ENCODE measurements around the gene MYLK.

Gene MYLK

GRCh38 chr3:123667784-123668183 lies 216.3 kb downstream of the MYLK start:
- Histone ChIP-seq H3K9me3 (ENCODE audit: low read depth, low read length) (no peaks in the 10 kb centered on the region), H3K9ac (ENCODE audit: insufficient read length) (no peak overlapping the region), H3K27ac (no peak overlapping the region), H3K36me3 (ENCODE audit: insufficient read depth, low read length) (no peaks in the 10 kb centered on the region), H3K4me3 (no peak overlapping the region)
- no peak for DNase-seq (ENCODE audit: low read depth, low spot score)
- no peak for TF ChIP-seq POLR2AphosphoS5 (IDR thresholded peaks at IDR 0.05; ENCODE audit: borderline replicate concordance, low read depth, low read length)
- no peak for TF ChIP-seq EZH2 (IDR thresholded peaks at IDR 0.05)
- TF ChIP-seq FOXP2 (optimal IDR thresholded peaks at IDR 0.05; ENCODE audit: control extremely low read depth, extremely low read length, insufficient read depth) = no peak

GRCh38 chr3:123664753-123665152 lies 219.4 kb downstream of the MYLK start:
- no peak overlapping the region for H3K9ac ChIP-seq (ENCODE audit: insufficient read length)
- no peak overlapping the region for H3K27ac ChIP-seq
- no peaks in the 10 kb centered on the region for H3K9me3 ChIP-seq (ENCODE audit: low read depth, low read length)
- no peaks in the 10 kb centered on the region for H3K36me3 ChIP-seq (ENCODE audit: insufficient read depth, low read length)
- H3K4me3 ChIP-seq = no peak overlapping the region
- DNase-seq (ENCODE audit: low read depth, low spot score) = no peak
- TF ChIP-seq FOXP2 (optimal IDR thresholded peaks at IDR 0.05; ENCODE audit: control extremely low read depth, extremely low read length, insufficient read depth) (no peak), POLR2AphosphoS5 (IDR thresholded peaks at IDR 0.05; ENCODE audit: borderline replicate concordance, low read depth, low read length) (no peak), EZH2 (IDR thresholded peaks at IDR 0.05) (no peak)

- Histone ChIP-seq H3K9ac (ENCODE audit: insufficient read length) (no peak overlapping the region), H3K4me3 (no peak overlapping the region), H3K27ac (no peak overlapping the region), H3K36me3 (ENCODE audit: insufficient read depth, low read length) (no peaks in the 10 kb centered on the region), H3K9me3 (ENCODE audit: low read depth, low read length) (no peaks in the 10 kb centered on the region)
- no peak for DNase-seq (ENCODE audit: low read depth, low spot score)
- TF ChIP-seq POLR2AphosphoS5 (IDR thresholded peaks at IDR 0.05; ENCODE audit: borderline replicate concordance, low read depth, low read length) = no peak
- no peak for TF ChIP-seq EZH2 (IDR thresholded peaks at IDR 0.05)
- TF ChIP-seq FOXP2 (optimal IDR thresholded peaks at IDR 0.05; ENCODE audit: control extremely low read depth, extremely low read length, insufficient read depth) = no peak
Measured at GRCh38 chr3:123663977-123664376, 220.2 kb downstream of the MYLK start.

- no peak overlapping the region for H3K4me3 ChIP-seq
- no peaks in the 10 kb centered on the region for H3K36me3 ChIP-seq (ENCODE audit: insufficient read depth, low read length)
- H3K9me3 ChIP-seq (ENCODE audit: low read depth, low read length) = no peaks in the 10 kb centered on the region
- H3K27ac ChIP-seq = no peak overlapping the region
- TF ChIP-seq FOXP2 (optimal IDR thresholded peaks at IDR 0.05; ENCODE audit: control extremely low read depth, extremely low read length, insufficient read depth) (no peak), EZH2 (IDR thresholded peaks at IDR 0.05) (no peak), POLR2AphosphoS5 (IDR thresholded peaks at IDR 0.05; ENCODE audit: borderline replicate concordance, low read depth, low read length) (no peak)
- DNase-seq (ENCODE audit: low read depth, low spot score) = no peak
- no peak overlapping the region for H3K9ac ChIP-seq (ENCODE audit: insufficient read length)
Measured at GRCh38 chr3:123661973-123662372, 222.2 kb downstream of the MYLK start.

GRCh38 chr3:123660900-123661299 lies 223.2 kb downstream of the MYLK start:
- H3K9me3 ChIP-seq (ENCODE audit: low read depth, low read length) = no peaks in the 10 kb centered on the region
- no peak for DNase-seq (ENCODE audit: low read depth, low spot score)

GRCh38 chr3:123660141-123660675 lies 223.9 kb downstream of the MYLK start:
- no peak overlapping the region for H3K27ac ChIP-seq

More at GRCh38 chr3:123660900-123661299, 223.2 kb downstream of the MYLK start:
- TF ChIP-seq FOXP2 (optimal IDR thresholded peaks at IDR 0.05; ENCODE audit: control extremely low read depth, extremely low read length, insufficient read depth) (no peak), EZH2 (IDR thresholded peaks at IDR 0.05) (no peak), POLR2AphosphoS5 (IDR thresholded peaks at IDR 0.05; ENCODE audit: borderline replicate concordance, low read depth, low read length) (no peak)
- Histone ChIP-seq H3K9ac (ENCODE audit: insufficient read length) (no peak overlapping the region), H3K27ac (no peak overlapping the region), H3K4me3 (no peak overlapping the region), H3K36me3 (ENCODE audit: insufficient read depth, low read length) (no peaks in the 10 kb centered on the region)

GRCh38 chr3:123658852-123659206 lies 225.3 kb downstream of the MYLK start:
- Histone ChIP-seq H3K4me3 (no peak overlapping the region), H3K27ac (no peak overlapping the region), H3K9me3 (ENCODE audit: low read depth, low read length) (no peaks in the 10 kb centered on the region), H3K36me3 (ENCODE audit: insufficient read depth, low read length) (no peaks in the 10 kb centered on the region), H3K9ac (ENCODE audit: insufficient read length) (no peak overlapping the region)
- no peak for DNase-seq (ENCODE audit: low read depth, low spot score)
- TF ChIP-seq FOXP2 (optimal IDR thresholded peaks at IDR 0.05; ENCODE audit: control extremely low read depth, extremely low read length, insufficient read depth) (no peak), EZH2 (IDR thresholded peaks at IDR 0.05) (no peak), POLR2AphosphoS5 (IDR thresholded peaks at IDR 0.05; ENCODE audit: borderline replicate concordance, low read depth, low read length) (no peak)

More at GRCh38 chr3:123660141-123660675, 223.9 kb downstream of the MYLK start:
- Histone ChIP-seq H3K9me3 (ENCODE audit: low read depth, low read length) (no peaks in the 10 kb centered on the region), H3K36me3 (ENCODE audit: insufficient read depth, low read length) (no peaks in the 10 kb centered on the region), H3K9ac (ENCODE audit: insufficient read length) (no peak overlapping the region), H3K4me3 (no peak overlapping the region)
- DNase-seq (ENCODE audit: low read depth, low spot score) = no peak
- TF ChIP-seq EZH2 (IDR thresholded peaks at IDR 0.05) = no peak
- TF ChIP-seq FOXP2 (optimal IDR thresholded peaks at IDR 0.05; ENCODE audit: control extremely low read depth, extremely low read length, insufficient read depth) = no peak

GRCh38 chr3:123658118-123658851 lies 225.8 kb downstream of the MYLK start:
- H3K9ac ChIP-seq (ENCODE audit: insufficient read length) = no peak overlapping the region
- no peaks in the 10 kb centered on the region for H3K36me3 ChIP-seq (ENCODE audit: insufficient read depth, low read length)
- no peak overlapping the region for H3K4me3 ChIP-seq
- no peak for DNase-seq (ENCODE audit: low read depth, low spot score)
- H3K27ac ChIP-seq = no peak overlapping the region
- no peaks in the 10 kb centered on the region for H3K9me3 ChIP-seq (ENCODE audit: low read depth, low read length)
- TF ChIP-seq FOXP2 (optimal IDR thresholded peaks at IDR 0.05; ENCODE audit: control extremely low read depth, extremely low read length, insufficient read depth) (no peak), EZH2 (IDR thresholded peaks at IDR 0.05) (no peak), POLR2AphosphoS5 (IDR thresholded peaks at IDR 0.05; ENCODE audit: borderline replicate concordance, low read depth, low read length) (no peak)

All from SK-N-MC (cell line).